Body of pancreas (tissue), 4 donors: ENCODE results near the gene SYNE4. TPM values are rescaled to one million over a fixed set of nuclear protein-coding genes. Genes with fewer than 3 reads are reported as not detected.
A peak's percentile ranks its signal among the peaks of the same experiment; 100 is the strongest.

ENCODE experiments used
- ATAC-seq: fragments of 150-250 bp; one replicate; pipeline ENCODE4 v1.9.1; 2016
- DNase-seq, 4 donors: peaks; one replicate each; pipeline ENCODE4 v3.0.0-alpha.2; 2019
- H3K27ac ChIP-seq, 4 donors: fragments of 200-600 bp; sonication (generic); 1 replicate in 3 of 4; 2 replicates in 1 of 4; pipeline versions ENCODE4 v1.5.1 to v1.6.1; 2016 to 2019; ENCODE audit warnings: mild to moderate bottlenecking in 1 of 4, mixed read lengths in 1 of 4, moderate library complexity in 1 of 4
- H3K27me3 ChIP-seq, 2 donors: fragments of 200-600 bp; sonication (generic); one replicate each; pipeline ENCODE4 v1.6.0; 2016; ENCODE audit warnings: mild to moderate bottlenecking in 1 of 2
- H3K36me3 ChIP-seq, 2 donors: fragments of 200-600 bp; sonication (generic); replicated peaks in 1 of 2; 2 replicates each; pipeline ENCODE4 v1.5.1; 2016; ENCODE audit warnings: low read depth in 2 of 2; ENCODE audit not compliant: insufficient read depth in 1 of 2
- H3K4me1 ChIP-seq: fragments of 200-600 bp; sonication (generic); one replicate; pipeline ENCODE4 v1.6.0; 2016
- H3K4me3 ChIP-seq, 2 donors: fragments of 200-600 bp; sonication (generic); 1 replicate in 1 of 2; 2 replicates in 1 of 2; pipeline ENCODE4 v1.5.1; 2016 to 2019
- H3K9me3 ChIP-seq, 3 donors: fragments of 200-600 bp; sonication (generic); 1 replicate in 2 of 3; 2 replicates in 1 of 3; pipeline ENCODE4 v1.5.1; 2016
- CTCF ChIP-seq, 7 experiments: fragments of 450-650 bp in 4 of 7; fragments of 200-600 bp in 3 of 7; sonication (generic) in 3 of 7; IDR thresholded peaks; one replicate each; pipeline ENCODE4 v1.5.1; 2016 to 2019; ENCODE audit warnings: antibody characterized with exemption in 7 of 7
- POLR2A ChIP-seq, 3 donors: fragments of 450-650 bp; IDR thresholded peaks; one replicate each; pipeline ENCODE4 v1.6.1; 2016; ENCODE audit warnings: antibody characterized with exemption in 3 of 3, mild to moderate bottlenecking in 2 of 3
- WGBS, 2 donors: methylation state at CpG; one replicate each; pipeline ENCODE4 v1.1.5; 2017; 5-methylcytosine and 5-hydroxymethylcytosine counted together
- intact Hi-C: fragments of 100-400 bp; cut with DNase I; formaldehyde crosslinking; loops from one replicate; pipeline ENCODE4 v1.15.1; 2023
- total RNA-seq, 2 donors: library from RNA; depleted of rRNA; stranded (reverse); fragments of >200 nt; gene quantifications; one replicate each; pipeline ENCODE4 v1.1.0, GENCODE V29; 2016

SYNE4 gene
- total RNA-seq, 2 donors from 2014 or later = 4.9 to 9.3 TPM

GRCh38 chr19:36030264-36031148 is 21.9 kb upstream of the SYNE4 start:
- H3K27me3 ChIP-seq = peaks cover 0 to 6% of the 10 kb centered on the region in 2 donors
- peaks cover 7% of the 10 kb centered on the region for H3K4me1 ChIP-seq
- ATAC-seq = peak; percentile 37
- WGBS, 2 donors = 81 to 85% methylated on average over 5 to 8 of the region's 8 CpGs
- no peaks in the 10 kb centered on the region for H3K9me3 ChIP-seq
- H3K27ac ChIP-seq = no peak overlapping the region
- H3K4me3 ChIP-seq = no peak overlapping the region
- DNase-seq = peak in 1 of 4 donors; percentile 29
- intact Hi-C loops = no loop called here
- TF ChIP-seq POLR2A (IDR thresholded peaks at IDR 0.05) = no peak
- peak in 1 of 7 experiments; percentile 17 for TF ChIP-seq CTCF (IDR thresholded peaks at IDR 0.05)
- H3K36me3 ChIP-seq = no peaks in the 10 kb centered on the region

GRCh38 chr19:36028313-36029041 is 19.9 kb upstream of the SYNE4 start:
- H3K36me3 ChIP-seq = no peaks in the 10 kb centered on the region

GRCh38 chr19:36027696-36028095 is 19.1 kb upstream of the SYNE4 start:
- intact Hi-C loops = no loop called here
- WGBS, 2 donors = 86 to 89% methylated on average over 6 of the region's 6 CpGs
- DNase-seq (no peak), ATAC-seq (no peak)
- H3K36me3 ChIP-seq = no peaks in the 10 kb centered on the region
- peaks cover 0 to 3% of the 10 kb centered on the region in 2 donors for H3K27me3 ChIP-seq
- H3K9me3 ChIP-seq = no peaks in the 10 kb centered on the region
- peaks cover 5% of the 10 kb centered on the region for H3K4me1 ChIP-seq
- H3K27ac ChIP-seq = no peak overlapping the region
- TF ChIP-seq CTCF (IDR thresholded peaks at IDR 0.05) = no peak
- TF ChIP-seq POLR2A (IDR thresholded peaks at IDR 0.05) = no peak
- no peak overlapping the region for H3K4me3 ChIP-seq

More at GRCh38 chr19:36028313-36029041, 19.9 kb upstream of the SYNE4 start:
- TF ChIP-seq CTCF (IDR thresholded peaks at IDR 0.05) = no peak
- no peak for TF ChIP-seq POLR2A (IDR thresholded peaks at IDR 0.05)
- no peak overlapping the region for H3K4me3 ChIP-seq
- peaks cover 7% of the 10 kb centered on the region for H3K4me1 ChIP-seq
- 72 to 84% methylated on average over 10 of the region's 10 CpGs for WGBS, 2 donors
- H3K27ac ChIP-seq = no peak overlapping the region
- no peaks in the 10 kb centered on the region for H3K9me3 ChIP-seq
- peaks cover 0 to 6% of the 10 kb centered on the region in 2 donors for H3K27me3 ChIP-seq
- ATAC-seq = no peak
- intact Hi-C loops = no loop called here
- no peak for DNase-seq

GRCh38 chr19:36026091-36026876 is 17.7 kb upstream of the SYNE4 start:
- DNase-seq = no peak
- no peak for TF ChIP-seq CTCF (IDR thresholded peaks at IDR 0.05)
- WGBS, 2 donors = 93 to 97% methylated on average over 25 to 49 of the region's 49 CpGs

More at GRCh38 chr19:36026091-36026876, 17.7 kb upstream of the SYNE4 start:
- no peak overlapping the region for H3K4me3 ChIP-seq
- no peaks in the 10 kb centered on the region for H3K4me1 ChIP-seq
- no peaks in the 10 kb centered on the region for H3K27me3 ChIP-seq
- H3K27ac ChIP-seq = no peak overlapping the region
- H3K9me3 ChIP-seq = no peaks in the 10 kb centered on the region
- no peaks in the 10 kb centered on the region for H3K36me3 ChIP-seq
- intact Hi-C loops = no loop called here
- ATAC-seq = no peak
